Esophagus squamous epithelium (tissue), 5 donors: ENCODE measurements around the gene PLA2G15. TPM values are rescaled to one million over a fixed set of nuclear protein-coding genes. Genes with fewer than 3 reads are reported as not detected.

Experiments
- DNase-seq: peaks from one replicate; lab custom pipeline; 2025; lab: John Stamatoyannopoulos, UW
- H3K27ac ChIP-seq, 4 donors: fragments of 200-600 bp; sonication (generic); one replicate each; pipeline ENCODE4 v1.5.1; 2016 to 2019; ENCODE audit warnings: mild to moderate bottlenecking in 1 of 4
- H3K27me3 ChIP-seq, 4 donors: fragments of 200-600 bp; sonication (generic); 1 replicate in 3 of 4; 2 replicates in 1 of 4; pipeline versions ENCODE4 v1.5.1 to v1.6.0; 2017 to 2021; ENCODE audit warnings: antibody characterized with exemption in 1 of 4
- H3K36me3 ChIP-seq, 3 donors: fragments of 200-600 bp; sonication (generic); one replicate each; pipeline ENCODE4 v1.5.1; 2016 to 2019
- H3K4me1 ChIP-seq, 3 donors: fragments of 200-600 bp; sonication (generic); one replicate each; pipeline ENCODE4 v1.5.1; 2017 to 2019
- H3K4me3 ChIP-seq, 4 donors: fragments of 200-600 bp; sonication (generic); 1 replicate in 3 of 4; 2 replicates in 1 of 4; pipeline ENCODE4 v1.5.1; 2016 to 2019; ENCODE audit warnings: mild to moderate bottlenecking in 2 of 4, moderate library complexity in 1 of 4
- H3K9me3 ChIP-seq, 3 donors: fragments of 200-600 bp; sonication (generic); one replicate each; pipeline ENCODE4 v1.5.1; 2016 to 2019
- POLR2A ChIP-seq, 4 donors: fragments of 450-650 bp; IDR thresholded peaks; one replicate each; pipeline ENCODE4 v1.6.1; 2017; ENCODE audit warnings: antibody characterized with exemption in 4 of 4, mild to moderate bottlenecking in 4 of 4, moderate library complexity in 3 of 4
- WGBS, 2 donors: methylation state at CpG; one replicate each; pipeline ENCODE4 v1.1.5; 2018; 5-methylcytosine and 5-hydroxymethylcytosine counted together
- intact Hi-C: fragments of 100-400 bp; cut with DNase I; formaldehyde crosslinking; loops from one replicate; pipeline ENCODE4 v1.15.0; 2022
- total RNA-seq, 4 donors: library from RNA; depleted of rRNA; stranded (reverse); fragments of >200 nt; gene quantifications; one replicate each; pipeline ENCODE4 v1.1.0, GENCODE V29; 2016
- TF ChIP-seq, protein P1 (sequence below), 6 experiments: fragments of 450-650 bp in 4 of 6; fragments of 200-600 bp in 2 of 6; sonication (generic) in 2 of 6; IDR thresholded peaks; one replicate each; pipeline ENCODE4 v1.5.1; 2016 to 2019; ENCODE audit warnings: antibody characterized with exemption in 6 of 6, mild to moderate bottlenecking in 4 of 6, moderate library complexity in 4 of 6
- donor health status: DM: yes; HTN: yes; CAD: no.

Gene PLA2G15
- total RNA-seq, 4 donors from 2014 or later, result 3.3 to 9.8 (median 6.6) TPM

DNA sequence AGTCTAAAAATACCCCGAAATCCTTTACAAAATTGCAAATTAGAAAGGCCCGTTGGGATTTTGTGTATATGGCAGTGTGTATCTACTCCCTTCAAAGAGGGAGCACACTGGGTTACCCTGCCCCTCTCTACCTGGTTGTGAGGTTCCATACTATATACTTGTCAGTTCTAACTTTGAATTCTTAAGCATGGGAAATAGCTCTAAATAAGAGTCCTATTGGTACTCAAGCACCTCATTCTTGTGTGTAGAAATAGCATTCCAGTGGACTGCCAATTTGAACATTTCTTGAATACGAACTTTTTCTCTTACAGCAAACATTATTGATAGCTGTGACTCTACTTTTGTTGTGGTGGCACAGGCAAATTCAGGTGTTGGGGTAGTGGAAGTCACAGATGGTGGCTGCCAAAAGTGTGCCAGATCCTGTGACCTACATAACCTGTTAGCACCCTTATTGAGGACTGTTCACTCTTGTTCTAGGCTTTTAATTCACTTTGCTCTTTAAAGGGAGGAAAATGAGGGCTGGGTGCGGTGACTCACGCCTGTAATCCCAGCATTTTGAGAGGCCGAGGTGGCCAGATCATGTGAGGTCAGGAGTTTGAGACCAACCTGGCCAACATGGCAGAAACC is 25.3 kb upstream of the PLA2G15 start:
- DNase-seq, result no peak
- Histone ChIP-seq H3K9me3 (no peaks in the 10 kb centered on the region), H3K27me3 (no peaks in the 10 kb centered on the region), H3K4me1 (no peaks in the 10 kb centered on the region), H3K36me3 (peaks cover 0 to 19% (median 0%) of the 10 kb centered on the region in 3 donors), H3K4me3 (no peak overlapping the region), H3K27ac (no peak overlapping the region)
- WGBS, 2 donors, result 87 to 94% methylated on average over 6 of the region's 6 CpGs
- TF ChIP-seq POLR2A (IDR thresholded peaks at IDR 0.05), result no peak
- TF ChIP-seq, protein P1, sequence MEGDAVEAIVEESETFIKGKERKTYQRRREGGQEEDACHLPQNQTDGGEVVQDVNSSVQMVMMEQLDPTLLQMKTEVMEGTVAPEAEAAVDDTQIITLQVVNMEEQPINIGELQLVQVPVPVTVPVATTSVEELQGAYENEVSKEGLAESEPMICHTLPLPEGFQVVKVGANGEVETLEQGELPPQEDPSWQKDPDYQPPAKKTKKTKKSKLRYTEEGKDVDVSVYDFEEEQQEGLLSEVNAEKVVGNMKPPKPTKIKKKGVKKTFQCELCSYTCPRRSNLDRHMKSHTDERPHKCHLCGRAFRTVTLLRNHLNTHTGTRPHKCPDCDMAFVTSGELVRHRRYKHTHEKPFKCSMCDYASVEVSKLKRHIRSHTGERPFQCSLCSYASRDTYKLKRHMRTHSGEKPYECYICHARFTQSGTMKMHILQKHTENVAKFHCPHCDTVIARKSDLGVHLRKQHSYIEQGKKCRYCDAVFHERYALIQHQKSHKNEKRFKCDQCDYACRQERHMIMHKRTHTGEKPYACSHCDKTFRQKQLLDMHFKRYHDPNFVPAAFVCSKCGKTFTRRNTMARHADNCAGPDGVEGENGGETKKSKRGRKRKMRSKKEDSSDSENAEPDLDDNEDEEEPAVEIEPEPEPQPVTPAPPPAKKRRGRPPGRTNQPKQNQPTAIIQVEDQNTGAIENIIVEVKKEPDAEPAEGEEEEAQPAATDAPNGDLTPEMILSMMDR (IDR thresholded peaks at IDR 0.05), result no peak
- intact Hi-C loops, result no loop called here

DNA sequence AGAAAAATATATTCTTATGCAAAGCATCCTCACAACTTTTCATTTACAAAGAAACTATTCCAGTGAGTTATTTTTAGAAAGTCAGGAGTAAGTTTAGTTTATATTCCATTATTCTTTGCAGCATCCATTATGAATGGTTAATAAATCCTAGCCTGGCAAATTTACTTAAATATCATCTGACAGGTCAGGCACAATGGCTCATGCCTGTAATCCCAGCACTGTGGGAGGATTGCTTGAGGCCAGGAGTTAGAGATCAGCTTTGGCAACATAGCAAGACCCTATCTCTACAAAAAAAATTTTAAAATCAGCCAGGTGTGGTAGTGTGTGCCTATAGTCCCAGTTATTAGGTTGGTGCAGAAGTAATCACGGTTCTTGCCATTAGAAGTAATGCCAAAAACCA is 22.1 kb upstream of the PLA2G15 start:
- intact Hi-C loops, result no loop called here
- TF ChIP-seq, protein P1 (IDR thresholded peaks at IDR 0.05), result no peak
- no peak for TF ChIP-seq POLR2A (IDR thresholded peaks at IDR 0.05)
- WGBS, 2 donors, result 43 to 69% methylated on average over 1 of the region's 1 CpG

DNA sequence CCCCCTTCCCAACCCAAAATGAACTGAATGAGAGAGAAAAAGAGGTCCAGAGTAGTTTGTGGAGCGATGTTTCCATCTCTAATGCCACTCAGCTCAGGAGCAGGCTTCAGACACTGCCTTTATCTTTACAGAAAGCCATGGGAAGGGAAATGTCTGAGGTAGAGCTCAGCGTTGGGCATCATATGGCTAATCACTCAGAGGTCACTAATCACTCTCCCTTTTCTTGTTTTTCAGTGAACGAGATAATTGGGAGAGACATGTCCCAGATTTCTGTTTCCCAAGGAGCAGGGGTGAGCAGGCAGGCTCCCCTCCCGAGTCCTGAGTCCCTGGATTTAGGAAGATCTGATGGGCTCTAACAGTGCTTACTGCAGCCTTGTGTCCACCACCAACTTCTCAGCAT is 19.1 kb upstream of the PLA2G15 start:
- DNase-seq, result no peak
- TF ChIP-seq POLR2A (IDR thresholded peaks at IDR 0.05), result no peak
- TF ChIP-seq, protein P1 (IDR thresholded peaks at IDR 0.05), result no peak
- Histone ChIP-seq H3K4me3 (no peak overlapping the region), H3K36me3 (peaks cover 16 to 62% (median 19%) of the 10 kb centered on the region in 3 donors), H3K4me1 (peaks cover 0 to 23% (median 0%) of the 10 kb centered on the region in 3 donors), H3K9me3 (no peaks in the 10 kb centered on the region), H3K27ac (no peak overlapping the region), H3K27me3 (no peaks in the 10 kb centered on the region)
- intact Hi-C loops, result no loop called here
- 80 to 92% methylated on average over 4 of the region's 4 CpGs for WGBS, 2 donors

More for the DNA sequence above, 22.1 kb upstream of the PLA2G15 start:
- peaks cover 0 to 34% (median 4%) of the 10 kb centered on the region in 3 donors for H3K36me3 ChIP-seq
- H3K4me1 ChIP-seq, result peaks cover 0 to 8% (median 0%) of the 10 kb centered on the region in 3 donors
- H3K4me3 ChIP-seq, result no peak overlapping the region
- no peaks in the 10 kb centered on the region for H3K9me3 ChIP-seq
- no peaks in the 10 kb centered on the region for H3K27me3 ChIP-seq
- H3K27ac ChIP-seq, result no peak overlapping the region
- no peak for DNase-seq

DNA sequence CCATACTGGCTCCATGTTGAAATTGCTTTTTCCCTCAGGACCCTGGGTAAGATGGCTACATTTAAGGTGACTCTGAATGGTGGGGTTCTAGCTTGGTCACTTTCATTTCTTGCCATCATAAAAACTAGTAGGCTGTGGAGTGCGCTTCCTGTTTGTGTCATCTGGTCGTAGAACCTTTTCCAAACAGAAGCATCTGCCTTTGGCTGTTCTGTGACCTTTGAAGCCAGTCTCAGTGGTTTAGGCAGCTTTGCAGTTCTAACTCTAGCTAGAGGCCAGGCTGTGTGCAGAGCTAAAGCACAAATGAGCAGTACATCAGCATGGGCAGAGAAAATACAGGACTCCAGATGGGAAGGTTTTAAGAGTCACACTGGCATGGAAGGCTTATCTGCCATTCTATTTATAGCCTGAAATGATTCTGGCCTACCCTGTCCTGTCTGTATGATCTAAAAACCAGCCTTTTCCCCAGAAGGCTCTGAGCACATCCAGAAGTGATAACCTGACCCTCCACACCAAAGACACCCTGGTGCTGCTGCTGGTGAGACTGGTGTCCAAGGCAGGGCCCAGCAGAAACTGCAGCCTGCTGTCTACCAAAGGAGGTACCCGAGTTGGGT is 17.9 kb upstream of the PLA2G15 start:
- 50 to 58% methylated on average over 3 of the region's 3 CpGs for WGBS, 2 donors
- peaks cover 0 to 34% (median 0%) of the 10 kb centered on the region in 3 donors for H3K4me1 ChIP-seq
- peak overlapping the region in 1 of 4 donors; percentile 21 for H3K27ac ChIP-seq
- H3K27me3 ChIP-seq, result no peaks in the 10 kb centered on the region
- DNase-seq, result no peak
- no peak overlapping the region for H3K4me3 ChIP-seq
- no peaks in the 10 kb centered on the region for H3K9me3 ChIP-seq
- TF ChIP-seq POLR2A (IDR thresholded peaks at IDR 0.05), result no peak
- TF ChIP-seq, protein P1 (IDR thresholded peaks at IDR 0.05), result no peak
- intact Hi-C loops, result no loop called here
- H3K36me3 ChIP-seq, result peaks cover 18 to 64% (median 23%) of the 10 kb centered on the region in 3 donors

DNA sequence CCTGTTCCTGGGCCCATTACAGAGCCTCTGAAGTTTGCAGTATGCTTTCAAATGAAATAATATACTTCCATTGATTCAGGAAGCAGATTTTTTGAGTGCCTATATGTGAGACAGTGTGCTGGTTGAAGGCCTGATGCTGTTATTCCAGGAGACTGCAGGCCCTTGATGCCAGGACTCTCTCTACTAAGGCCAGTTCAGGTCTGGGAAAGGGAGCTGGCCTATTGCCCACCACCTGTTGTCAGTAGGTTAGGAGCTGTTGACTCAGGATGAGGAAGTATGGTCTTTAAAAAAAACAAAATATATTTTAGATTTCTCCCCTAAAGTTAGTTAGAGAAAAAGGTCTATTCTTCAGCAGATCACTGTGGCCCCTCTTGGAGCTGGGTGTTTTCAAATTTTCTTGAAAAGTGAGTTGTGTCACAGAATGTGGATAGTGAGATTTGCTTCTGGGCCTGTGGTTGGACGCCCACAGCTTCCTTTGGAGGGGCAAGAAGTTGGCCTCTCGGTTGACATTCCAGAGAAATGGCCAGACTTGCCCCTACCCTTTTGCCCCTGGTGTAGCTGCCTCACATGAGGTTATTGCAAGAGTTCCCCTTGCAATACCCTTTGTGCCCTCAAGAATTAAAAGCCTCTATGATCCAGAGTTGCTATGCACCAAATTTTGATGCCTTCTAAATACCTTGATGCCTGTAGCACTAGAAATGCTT is 17.2 kb upstream of the PLA2G15 start:
- peak overlapping the region in 1 of 4 donors; percentile 21 for H3K27ac ChIP-seq
- TF ChIP-seq, protein P1 (IDR thresholded peaks at IDR 0.05), result peak in 1 of 6 experiments; percentile 9
- TF ChIP-seq POLR2A (IDR thresholded peaks at IDR 0.05), result no peak
- no peaks in the 10 kb centered on the region for H3K27me3 ChIP-seq
- H3K36me3 ChIP-seq, result peaks cover 18 to 71% (median 23%) of the 10 kb centered on the region in 3 donors
- no peak for DNase-seq
- peaks cover 0 to 41% (median 0%) of the 10 kb centered on the region in 3 donors for H3K4me1 ChIP-seq
- WGBS, 2 donors, result 56 to 70% methylated on average over 2 of the region's 2 CpGs
- no peaks in the 10 kb centered on the region for H3K9me3 ChIP-seq
- intact Hi-C loops, result no loop called here
- no peak overlapping the region for H3K4me3 ChIP-seq
